PC-3 (cell line): Measurements from ENCODE around the gene ZC3HAV1. TPM values are rescaled to one million over a fixed set of nuclear protein-coding genes. Genes with fewer than 3 reads are reported as not detected.

Experiments
- ATAC-seq: fragments of 200-7000 bp; cut with Tn5 transposase; 2 replicates; pipeline ENCODE4 v1.9.1; 2020; ENCODE audit warnings: mild to moderate bottlenecking, moderate library complexity
- BruUV-seq: library from RNA; stranded (reverse); fragments of 400-500 nt; replicated peaks from 2 replicates; lab custom pipeline; 2021; lab: Mats Ljungman, UMichigan
- CTCF ChIA-PET: fragments of 300-600 bp; sonication (Branson Sonifier 250); formaldehyde crosslinking; loops from one replicate; lab custom pipeline; 2022; ENCODE audit warnings: antibody characterized with exemption; lab: Charles Lee
- POLR2A ChIA-PET: fragments of 300-600 bp; sonication (Branson Sonifier 250); formaldehyde crosslinking; loops from one replicate; lab custom pipeline; 2022; ENCODE audit warnings: antibody characterized with exemption; ENCODE audit not compliant: unreplicated experiment; lab: Charles Lee
- DNase-seq: peaks from one replicate; pipeline ENCODE4 v3.0.0-alpha.2; 2015
- H2AFZ ChIP-seq: fragments of 300-600 bp; sonication (generic); 2 replicates; pipeline ENCODE4 v1.6.0; 2016; ENCODE audit warnings: antibody characterized with exemption, low read length
- H3F3A ChIP-seq: fragments of 300-600 bp; sonication (generic); one replicate; pipeline ENCODE4 v1.6.0; 2017; ENCODE audit warnings: antibody characterized with exemption, low read length, control low read depth, mild to moderate bottlenecking; ENCODE audit not compliant: unreplicated experiment
- H3K27ac ChIP-seq: fragments of 300-600 bp; sonication (generic); 2 replicates; pipeline ENCODE4 v1.5.1; 2016; ENCODE audit warnings: mild to moderate bottlenecking, low read length
- H3K27me3 ChIP-seq: fragments of 300-600 bp; sonication (generic); 2 replicates; pipeline ENCODE4 v1.6.1; 2016; ENCODE audit warnings: low read length, mixed read lengths
- H3K36me3 ChIP-seq: fragments of 300-600 bp; sonication (generic); 2 replicates; pipeline ENCODE4 v1.6.1; 2016; ENCODE audit warnings: low read depth, mixed run types, low read length, mixed read lengths
- H3K4me1 ChIP-seq: fragments of 300-600 bp; sonication (generic); 2 replicates; pipeline ENCODE4 v1.5.1; 2016; ENCODE audit warnings: low read length; ENCODE audit not compliant: insufficient read depth
- H3K4me2 ChIP-seq: fragments of 300-600 bp; sonication (generic); 2 replicates; pipeline ENCODE4 v1.6.0; 2016; ENCODE audit warnings: low read length
- H3K4me3 ChIP-seq: fragments of 300-600 bp; sonication (generic); 2 replicates; pipeline ENCODE4 v1.5.1; 2016; ENCODE audit warnings: mild to moderate bottlenecking, low read length, mixed read lengths
- H3K79me2 ChIP-seq: fragments of 300-600 bp; sonication (generic); 2 replicates; pipeline ENCODE4 v1.6.1; 2017; ENCODE audit warnings: low read length, mixed read lengths
- H3K9ac ChIP-seq: fragments of 300-600 bp; sonication (generic); 2 replicates; pipeline ENCODE4 v1.6.0; 2016; ENCODE audit warnings: mild to moderate bottlenecking, low read length
- H3K9me2 ChIP-seq: fragments of 300-600 bp; sonication (generic); replicated peaks from 2 replicates; pipeline ENCODE4 v1.6.1; 2016; ENCODE audit warnings: mixed run types, low read length, mixed read lengths
- H3K9me3 ChIP-seq: fragments of 300-600 bp; sonication (generic); 2 replicates; pipeline ENCODE4 v1.6.1; 2016; ENCODE audit warnings: low read length, mixed read lengths
- H4K20me1 ChIP-seq: fragments of 300-600 bp; sonication (generic); 2 replicates; pipeline ENCODE4 v1.6.1; 2016; ENCODE audit warnings: low read length, mixed read lengths
- CTCF ChIP-seq: fragments of 300-600 bp; sonication (generic); conservative IDR thresholded peaks from 2 replicates; pipeline ENCODE4 v1.5.1; 2017; ENCODE audit warnings: antibody characterized with exemption, low read depth, mild to moderate bottlenecking, low read length
- EZH2 ChIP-seq: fragments of 300-600 bp; sonication (generic); IDR thresholded peaks from one replicate; pipeline ENCODE4 v1.6.1; 2017; ENCODE audit warnings: antibody characterized with exemption, mild to moderate bottlenecking, low read length; ENCODE audit not compliant: unreplicated experiment
- EZH2phosphoT487 ChIP-seq: fragments of 300-600 bp; sonication (generic); IDR thresholded peaks from 2 replicates; pipeline ENCODE4 v1.6.1; 2018; ENCODE audit warnings: mild to moderate bottlenecking, antibody characterized with exemption, low read length, borderline replicate concordance
- intact Hi-C: fragments of 100-400 bp; cut with micrococcal nuclease; formaldehyde crosslinking; loops from 2 replicates; pipeline ENCODE4 v1.9.0; 2023
- total RNA-seq: library from RNA; depleted of rRNA; stranded (reverse); fragments of >200 nt; gene quantifications from 2 replicates; pipeline ENCODE4 v1.2.3, GENCODE V29; 2014

Gene ZC3HAV1
- total RNA-seq, 1 experiment from 2014 or later = 19.6 TPM

- Histone ChIP-seq H3K9me2 (no peaks in the 10 kb centered on the region), H3K79me2 (no peaks in the 10 kb centered on the region), H3K36me3 (peaks cover 5% of the 10 kb centered on the region; the same call in 1 of the 2 replicates), H3K4me3 (no peak overlapping the region), H3K4me2 (no peak overlapping the region), H3K9me3 (no peaks in the 10 kb centered on the region), H3K27me3 (no peaks in the 10 kb centered on the region), H3K9ac (no peak overlapping the region), H3F3A (no peaks in the 10 kb centered on the region), H4K20me1 (no peaks in the 10 kb centered on the region), H3K27ac (no peak overlapping the region), H2AFZ (no peak overlapping the region), H3K4me1 (peaks cover 7% of the 10 kb centered on the region; the same call in 1 of the 2 replicates)
- CTCF ChIA-PET = no interaction called here
- ATAC-seq = no peak; the same call in 1 of the 2 replicates
- POLR2A ChIA-PET = no interaction called here
- DNase-seq = no peak
- TF ChIP-seq CTCF (no peak), EZH2 (no peak), EZH2phosphoT487 (no peak)
- intact Hi-C loops = no loop called here
- TSS peak; percentile 3 for BruUV-seq
These were observed 65.4 kb downstream of the ZC3HAV1 start for GRCh38 chr7:139043823-139044812.

- ATAC-seq (peak; percentile 27; the same call in 1 of the 2 replicates), DNase-seq (no peak)
- Histone ChIP-seq H3K9ac (no peak overlapping the region), H3K4me1 (peaks cover 8% of the 10 kb centered on the region; the same call in 1 of the 2 replicates), H3K9me2 (no peaks in the 10 kb centered on the region; the same call in 1 of the 2 replicates), H3K4me3 (no peak overlapping the region), H3K4me2 (no peak overlapping the region), H3K27me3 (no peaks in the 10 kb centered on the region), H3K36me3 (no peaks in the 10 kb centered on the region; the same call in 1 of the 2 replicates), H3K27ac (no peak overlapping the region), H3K79me2 (no peaks in the 10 kb centered on the region), H2AFZ (no peak overlapping the region), H3F3A (no peaks in the 10 kb centered on the region), H3K9me3 (no peaks in the 10 kb centered on the region), H4K20me1 (no peaks in the 10 kb centered on the region)
- no TSS peak for BruUV-seq
- intact Hi-C loops = no loop called here
- CTCF ChIA-PET = no interaction called here
- POLR2A ChIA-PET = no interaction called here
- TF ChIP-seq EZH2phosphoT487 (no peak), CTCF (no peak), EZH2 (no peak)
These were observed 68.0 kb downstream of the ZC3HAV1 start for GRCh38 chr7:139041378-139042085.
